ENCODE data around the gene PRSS57. TPM values are rescaled to one million over a fixed set of nuclear protein-coding genes. Genes with fewer than 3 reads are reported as not detected.

PRSS57 gene
- total RNA-seq, 1 donor from 2014 or later, result not detected

DNA sequence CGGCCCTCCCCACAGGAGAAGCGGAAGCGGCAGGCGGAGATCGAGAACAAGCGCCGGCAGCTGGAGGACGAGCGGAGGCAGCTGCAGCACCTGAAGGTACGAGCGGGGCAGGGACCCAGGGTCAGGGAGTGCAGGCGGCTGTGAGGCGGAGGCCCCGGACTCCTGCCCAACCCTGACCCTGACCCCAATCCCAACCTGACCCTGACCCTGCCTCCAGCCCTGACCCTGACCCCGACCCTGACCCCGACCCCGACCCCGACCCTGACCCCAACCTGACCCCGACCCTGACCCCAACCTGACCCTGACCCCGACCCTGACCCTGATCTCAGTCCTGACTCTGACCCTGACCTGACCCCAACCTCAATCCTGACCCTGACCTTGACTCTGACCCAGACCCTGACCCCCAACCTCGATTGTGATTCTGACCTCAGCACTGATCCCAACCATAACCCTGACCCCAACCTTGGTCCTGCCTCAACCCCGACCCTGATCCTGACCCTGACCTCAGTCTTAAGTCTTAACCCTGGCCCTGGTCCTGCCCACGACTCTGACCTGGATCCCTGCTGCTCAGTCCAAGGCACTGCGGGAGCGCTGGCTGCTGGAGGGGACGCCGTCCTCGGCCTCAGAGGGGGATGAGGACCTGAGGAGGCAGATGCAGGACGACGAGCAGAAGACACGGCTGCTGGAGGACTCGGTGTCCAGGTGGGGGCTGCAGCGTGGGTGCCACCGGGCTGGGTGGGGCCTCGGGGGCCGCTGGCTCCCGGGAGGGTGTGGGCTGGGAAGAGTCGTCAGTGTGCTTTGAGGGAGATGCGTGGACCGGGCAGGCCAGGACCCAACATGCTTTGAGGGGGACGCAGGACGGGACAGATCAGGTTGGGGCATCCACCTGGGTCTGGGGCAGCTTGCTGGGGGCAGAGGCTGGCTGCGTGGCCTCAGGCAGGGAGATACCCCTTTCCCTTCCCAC lies 32.0 kb upstream of the PRSS57 start:
- DNase-seq (ENCODE audit: extremely low spot score, unreplicated experiment), result no peak
- Mint-ChIP-seq H3K27ac (ENCODE audit: unreplicated experiment) (peak overlapping the region; percentile 56), H3K4me1 (ENCODE audit: unreplicated experiment) (peaks cover 27% of the 10 kb centered on the region)

DNA sequence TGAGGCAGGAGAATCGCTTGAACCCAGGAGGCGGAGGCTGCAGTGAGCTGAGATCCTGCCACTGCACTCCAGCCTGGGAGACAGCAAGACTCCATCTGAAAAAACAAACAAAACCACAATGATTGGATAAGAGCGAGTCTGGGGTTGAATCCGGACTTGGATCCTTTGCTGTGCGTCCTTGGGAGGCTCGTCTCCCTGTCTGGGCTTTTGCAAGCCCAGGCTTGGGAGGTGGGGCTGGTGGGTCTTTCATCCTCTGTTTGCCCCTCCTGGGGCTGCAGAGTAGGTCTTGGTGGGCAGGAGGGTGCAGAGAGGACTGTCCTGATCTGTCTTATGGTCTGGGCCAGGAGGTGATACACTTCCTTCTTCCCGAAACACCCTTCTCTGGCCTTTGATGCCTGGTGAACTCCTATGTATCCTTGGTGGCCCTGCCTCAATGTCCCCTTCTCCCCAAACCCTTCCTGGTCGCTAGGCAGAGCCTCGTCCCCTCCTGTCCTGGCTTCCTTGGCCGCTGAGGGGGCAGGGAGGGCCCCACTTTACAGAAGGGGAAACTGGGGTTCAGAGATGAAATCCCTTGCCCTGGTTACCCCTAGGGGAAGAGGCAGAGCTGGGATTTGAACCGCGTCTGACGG lies 30.3 kb upstream of the PRSS57 start:
- Mint-ChIP-seq H3K36me3 (ENCODE audit: unreplicated experiment) (peaks cover 9% of the 10 kb centered on the region), H3K27me3 (ENCODE audit: unreplicated experiment) (no peaks in the 10 kb centered on the region), H3K9me3 (ENCODE audit: unreplicated experiment) (no peaks in the 10 kb centered on the region), H3K4me3 (ENCODE audit: unreplicated experiment) (no peak overlapping the region), H3K27ac (ENCODE audit: unreplicated experiment) (no peak overlapping the region), H3K4me1 (ENCODE audit: unreplicated experiment) (peaks cover 33% of the 10 kb centered on the region)
- DNase-seq (ENCODE audit: extremely low spot score, unreplicated experiment), result no peak
- TF ChIP-seq, protein P1, sequence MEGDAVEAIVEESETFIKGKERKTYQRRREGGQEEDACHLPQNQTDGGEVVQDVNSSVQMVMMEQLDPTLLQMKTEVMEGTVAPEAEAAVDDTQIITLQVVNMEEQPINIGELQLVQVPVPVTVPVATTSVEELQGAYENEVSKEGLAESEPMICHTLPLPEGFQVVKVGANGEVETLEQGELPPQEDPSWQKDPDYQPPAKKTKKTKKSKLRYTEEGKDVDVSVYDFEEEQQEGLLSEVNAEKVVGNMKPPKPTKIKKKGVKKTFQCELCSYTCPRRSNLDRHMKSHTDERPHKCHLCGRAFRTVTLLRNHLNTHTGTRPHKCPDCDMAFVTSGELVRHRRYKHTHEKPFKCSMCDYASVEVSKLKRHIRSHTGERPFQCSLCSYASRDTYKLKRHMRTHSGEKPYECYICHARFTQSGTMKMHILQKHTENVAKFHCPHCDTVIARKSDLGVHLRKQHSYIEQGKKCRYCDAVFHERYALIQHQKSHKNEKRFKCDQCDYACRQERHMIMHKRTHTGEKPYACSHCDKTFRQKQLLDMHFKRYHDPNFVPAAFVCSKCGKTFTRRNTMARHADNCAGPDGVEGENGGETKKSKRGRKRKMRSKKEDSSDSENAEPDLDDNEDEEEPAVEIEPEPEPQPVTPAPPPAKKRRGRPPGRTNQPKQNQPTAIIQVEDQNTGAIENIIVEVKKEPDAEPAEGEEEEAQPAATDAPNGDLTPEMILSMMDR (IDR thresholded peaks at IDR 0.05), result no peak

More for the DNA sequence above, 32.0 kb upstream of the PRSS57 start:
- Mint-ChIP-seq H3K4me3 (ENCODE audit: unreplicated experiment) (no peak overlapping the region), H3K27me3 (ENCODE audit: unreplicated experiment) (no peaks in the 10 kb centered on the region), H3K9me3 (ENCODE audit: unreplicated experiment) (no peaks in the 10 kb centered on the region), H3K36me3 (ENCODE audit: unreplicated experiment) (peaks cover 9% of the 10 kb centered on the region)
- TF ChIP-seq, protein P1 (IDR thresholded peaks at IDR 0.05), result no peak

DNA sequence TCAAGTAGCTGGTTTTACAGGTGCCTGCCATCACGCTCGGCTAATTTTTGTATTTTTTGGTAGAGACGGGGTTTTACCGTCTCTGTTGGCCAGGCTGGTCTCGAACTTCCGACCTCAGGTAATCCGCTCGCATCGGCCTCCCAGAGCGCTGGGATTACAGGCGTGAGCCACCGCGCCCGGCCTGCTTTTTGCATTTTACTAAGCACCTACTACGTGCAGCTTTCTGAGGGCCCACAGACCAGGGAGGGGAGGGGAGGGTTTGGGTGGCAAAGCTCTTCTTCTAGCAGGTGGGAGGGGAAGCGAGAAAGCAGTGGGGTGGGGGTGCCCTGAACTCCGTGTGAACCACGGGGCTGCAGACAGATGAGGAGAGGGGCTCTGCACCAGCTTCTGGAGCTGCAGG lies 28.5 kb upstream of the PRSS57 start:
- Mint-ChIP-seq H3K36me3 (ENCODE audit: unreplicated experiment) (peaks cover 5% of the 10 kb centered on the region), H3K27me3 (ENCODE audit: unreplicated experiment) (no peaks in the 10 kb centered on the region), H3K4me3 (ENCODE audit: unreplicated experiment) (no peak overlapping the region), H3K4me1 (ENCODE audit: unreplicated experiment) (peaks cover 33% of the 10 kb centered on the region), H3K9me3 (ENCODE audit: unreplicated experiment) (no peaks in the 10 kb centered on the region), H3K27ac (ENCODE audit: unreplicated experiment) (no peak overlapping the region)
- TF ChIP-seq, protein P1 (IDR thresholded peaks at IDR 0.05), result no peak
- no peak for DNase-seq (ENCODE audit: extremely low spot score, unreplicated experiment)

DNA sequence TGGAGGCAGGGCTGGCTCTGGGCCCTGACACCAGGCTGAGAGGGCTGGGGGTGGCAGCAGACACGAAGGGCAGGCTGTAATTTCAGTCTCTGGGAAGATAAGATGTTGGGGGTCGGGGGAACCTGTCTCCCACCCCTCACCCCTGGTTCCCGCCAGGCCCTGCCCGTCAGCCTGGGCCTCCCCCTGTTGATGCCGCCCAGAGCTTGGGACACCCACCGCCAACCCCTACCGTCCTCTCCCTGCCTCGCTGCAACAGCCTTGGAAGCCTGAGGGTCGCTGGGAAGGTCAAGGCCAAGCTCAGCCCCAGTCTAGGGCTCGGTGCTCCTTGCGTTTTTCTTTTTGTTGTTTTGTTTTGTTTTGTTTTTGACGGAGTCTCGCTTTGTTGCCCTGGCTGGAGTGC lies 28.0 kb upstream of the PRSS57 start:
- DNase-seq (ENCODE audit: extremely low spot score, unreplicated experiment), result no peak
- Mint-ChIP-seq H3K9me3 (ENCODE audit: unreplicated experiment) (no peaks in the 10 kb centered on the region), H3K36me3 (ENCODE audit: unreplicated experiment) (peaks cover 7% of the 10 kb centered on the region), H3K4me3 (ENCODE audit: unreplicated experiment) (no peak overlapping the region), H3K4me1 (ENCODE audit: unreplicated experiment) (peaks cover 37% of the 10 kb centered on the region), H3K27me3 (ENCODE audit: unreplicated experiment) (no peaks in the 10 kb centered on the region), H3K27ac (ENCODE audit: unreplicated experiment) (peak overlapping the region; percentile 62)
- TF ChIP-seq, protein P1 (IDR thresholded peaks at IDR 0.05), result no peak

DNA sequence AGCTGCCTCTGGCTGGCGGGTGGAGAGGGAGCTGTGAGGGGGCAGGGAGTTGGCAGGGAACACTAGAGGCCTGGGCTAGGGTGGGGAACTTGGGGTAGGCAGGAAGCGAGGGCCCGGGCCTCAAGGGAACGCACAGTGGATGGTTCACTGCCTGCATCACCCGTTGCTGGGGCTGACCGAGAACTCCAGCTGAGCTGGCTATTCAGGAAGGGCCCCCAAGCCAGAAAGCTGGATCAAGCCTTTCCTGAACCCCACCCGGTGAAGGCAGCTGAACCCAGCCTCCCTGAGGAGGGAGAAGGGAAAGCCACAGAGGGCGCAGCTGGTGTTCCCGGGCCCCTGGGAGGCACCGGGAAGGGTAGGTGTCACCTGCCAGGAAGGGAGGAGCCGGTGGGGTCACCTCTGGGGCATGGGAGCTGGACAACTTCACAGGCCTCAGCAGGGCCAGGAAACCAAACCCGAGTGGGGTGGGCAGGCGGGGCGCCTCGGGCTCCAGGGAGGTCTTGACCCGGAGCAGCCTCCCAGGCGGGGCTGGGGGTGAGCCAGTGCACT lies 27.4 kb upstream of the PRSS57 start:
- Mint-ChIP-seq H3K27ac (ENCODE audit: unreplicated experiment) (peak overlapping the region; percentile 62), H3K4me1 (ENCODE audit: unreplicated experiment) (peaks cover 36% of the 10 kb centered on the region), H3K36me3 (ENCODE audit: unreplicated experiment) (peaks cover 7% of the 10 kb centered on the region), H3K4me3 (ENCODE audit: unreplicated experiment) (no peak overlapping the region), H3K9me3 (ENCODE audit: unreplicated experiment) (no peaks in the 10 kb centered on the region), H3K27me3 (ENCODE audit: unreplicated experiment) (no peaks in the 10 kb centered on the region)
- TF ChIP-seq, protein P1 (IDR thresholded peaks at IDR 0.05), result no peak
- no peak for DNase-seq (ENCODE audit: extremely low spot score, unreplicated experiment)
